Measurements from ENCODE around the gene NUDCD2.
A peak's percentile ranks its signal among the peaks of the same experiment; 100 is the strongest.

GRCh38 chr5:163503106-163504078 lies 43.5 kb upstream of the NUDCD2 start:
- TF ChIP-seq CTCF (conservative IDR thresholded peaks at IDR 0.05; ENCODE audit: low read length) (peak; percentile 73), EZH2phosphoT487 (IDR thresholded peaks at IDR 0.05; ENCODE audit: borderline replicate concordance, low read depth, low read length) (no peak)
